PC-3 (cell line): ENCODE data around the gene FGD5.

Experiments used
- EZH2phosphoT487 ChIP-seq: fragments of 300-600 bp; sonication (generic); IDR thresholded peaks from 2 replicates; pipeline ENCODE4 v1.6.1; 2018; ENCODE audit warnings: mild to moderate bottlenecking, antibody characterized with exemption, low read length, borderline replicate concordance
- TF ChIP-seq, protein P1 (sequence below): fragments of 300-600 bp; sonication (generic); conservative IDR thresholded peaks from 2 replicates; pipeline ENCODE4 v1.5.1; 2017; ENCODE audit warnings: antibody characterized with exemption, low read depth, mild to moderate bottlenecking, low read length

DNA sequence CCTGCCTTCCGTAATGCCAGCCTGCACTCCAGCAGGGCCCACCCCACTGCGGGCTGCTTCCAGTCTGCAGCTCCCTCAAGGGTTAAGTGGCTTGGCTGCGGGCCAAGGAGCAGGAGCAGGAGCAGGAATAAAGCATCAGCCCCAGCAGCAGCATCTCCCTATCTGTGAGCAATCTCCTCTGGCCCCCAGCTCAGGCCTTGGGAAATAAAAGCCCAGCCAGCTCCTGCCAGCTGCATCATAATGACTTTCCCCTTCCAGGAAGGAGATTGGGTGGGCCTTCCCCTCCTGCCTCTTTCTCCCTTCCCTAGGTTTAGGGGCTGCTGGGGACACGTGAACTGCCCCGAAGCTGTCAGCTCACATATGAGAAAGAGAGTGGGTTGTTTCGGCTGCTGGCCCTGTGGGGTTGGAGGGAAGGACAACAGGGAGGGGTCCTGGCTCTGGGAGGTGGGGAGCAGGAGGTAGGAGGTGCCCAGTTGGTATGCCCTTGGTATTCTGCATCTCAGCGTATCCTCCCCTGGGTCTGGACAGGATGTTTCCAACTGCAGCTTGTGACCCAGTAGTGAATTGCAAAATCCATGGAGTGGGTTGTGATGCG lies 34.6 kb upstream of the FGD5 start:
- TF ChIP-seq, protein P1, sequence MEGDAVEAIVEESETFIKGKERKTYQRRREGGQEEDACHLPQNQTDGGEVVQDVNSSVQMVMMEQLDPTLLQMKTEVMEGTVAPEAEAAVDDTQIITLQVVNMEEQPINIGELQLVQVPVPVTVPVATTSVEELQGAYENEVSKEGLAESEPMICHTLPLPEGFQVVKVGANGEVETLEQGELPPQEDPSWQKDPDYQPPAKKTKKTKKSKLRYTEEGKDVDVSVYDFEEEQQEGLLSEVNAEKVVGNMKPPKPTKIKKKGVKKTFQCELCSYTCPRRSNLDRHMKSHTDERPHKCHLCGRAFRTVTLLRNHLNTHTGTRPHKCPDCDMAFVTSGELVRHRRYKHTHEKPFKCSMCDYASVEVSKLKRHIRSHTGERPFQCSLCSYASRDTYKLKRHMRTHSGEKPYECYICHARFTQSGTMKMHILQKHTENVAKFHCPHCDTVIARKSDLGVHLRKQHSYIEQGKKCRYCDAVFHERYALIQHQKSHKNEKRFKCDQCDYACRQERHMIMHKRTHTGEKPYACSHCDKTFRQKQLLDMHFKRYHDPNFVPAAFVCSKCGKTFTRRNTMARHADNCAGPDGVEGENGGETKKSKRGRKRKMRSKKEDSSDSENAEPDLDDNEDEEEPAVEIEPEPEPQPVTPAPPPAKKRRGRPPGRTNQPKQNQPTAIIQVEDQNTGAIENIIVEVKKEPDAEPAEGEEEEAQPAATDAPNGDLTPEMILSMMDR, result no peak
- no peak for TF ChIP-seq EZH2phosphoT487
